GM19099 (cell line): ENCODE data around the gene ARVCF.

Experiments
- POLR2A ChIP-seq: IDR thresholded peaks from 3 replicates; pipeline ENCODE4 v1.6.1; 2011; ENCODE audit warnings: low read depth; ENCODE audit not compliant: insufficient read length; ENCODE audit errors: extremely low read depth

The ARVCF gene

DNA sequence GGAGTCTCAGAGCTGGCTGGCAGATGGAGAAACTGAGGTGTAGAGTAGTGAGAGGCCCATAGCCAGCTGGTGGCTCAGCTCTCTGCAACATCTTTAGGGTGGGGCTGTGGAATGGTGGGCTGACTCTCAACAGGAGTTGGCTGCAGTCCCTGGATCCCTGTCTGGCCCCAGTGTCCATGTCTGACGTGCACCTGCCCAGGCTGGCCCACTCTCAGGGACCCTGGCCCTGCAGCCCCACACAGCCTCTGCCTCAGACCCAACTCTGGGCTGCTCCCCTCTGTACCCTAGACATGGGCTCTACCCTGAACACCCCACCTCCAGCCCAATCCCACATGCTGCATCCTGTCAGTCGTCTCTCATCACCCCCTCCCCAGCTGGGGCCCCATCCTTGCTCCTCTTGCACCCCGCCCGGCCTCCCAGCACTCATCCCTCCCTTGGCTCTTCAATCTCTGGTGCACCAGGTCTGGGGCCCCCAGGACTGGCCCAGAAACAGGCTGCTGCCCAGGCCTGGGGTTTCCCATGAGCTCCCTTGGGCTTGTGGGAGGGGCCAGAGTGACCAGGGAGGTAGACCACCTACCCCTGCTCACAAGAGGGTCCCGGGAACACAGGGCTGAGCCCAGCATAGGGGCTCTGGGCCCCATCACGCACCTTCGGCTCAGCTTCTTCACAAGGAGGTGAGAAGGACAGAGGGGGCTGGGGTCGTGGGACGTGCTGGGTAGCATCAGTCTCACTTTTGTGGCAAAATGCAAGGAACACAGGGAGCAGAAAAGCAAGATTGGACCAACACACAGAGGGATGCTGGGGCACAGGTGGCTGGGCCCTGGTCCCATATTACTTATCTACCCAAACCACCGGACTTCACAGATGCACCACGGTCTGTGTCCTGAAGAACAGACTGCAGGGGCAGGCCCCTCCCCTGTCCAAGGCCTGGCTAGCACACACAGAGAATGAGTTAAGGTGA is 31.5 kb downstream of the ARVCF start:
- TF ChIP-seq POLR2A, result no peak

DNA sequence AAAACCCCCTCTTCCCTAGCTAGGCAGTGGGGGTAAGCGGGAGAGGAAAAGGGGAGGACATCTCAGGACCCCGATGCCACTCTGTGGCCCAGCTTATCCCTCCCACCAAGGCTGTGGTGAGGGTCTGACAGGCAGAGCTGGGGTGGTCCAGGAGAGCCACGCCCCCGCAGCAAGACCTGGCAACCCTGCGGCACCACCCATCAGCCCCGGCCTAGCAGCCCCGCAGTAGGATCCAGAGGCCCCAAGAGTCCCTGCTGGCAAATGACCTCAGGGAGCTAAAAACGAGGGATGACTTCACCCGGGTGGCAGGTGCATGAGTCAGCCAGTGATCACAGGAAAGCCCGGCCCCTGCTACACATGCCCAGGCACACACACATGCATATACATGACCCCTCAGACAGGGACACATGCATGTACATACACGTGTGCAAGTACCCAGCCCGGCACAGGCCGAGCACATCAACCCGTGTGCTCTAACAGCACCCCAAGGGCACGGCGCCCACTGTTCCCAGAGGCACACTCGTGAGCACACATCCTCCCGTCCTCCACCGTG is 32.3 kb downstream of the ARVCF start:
- no peak for TF ChIP-seq POLR2A

DNA sequence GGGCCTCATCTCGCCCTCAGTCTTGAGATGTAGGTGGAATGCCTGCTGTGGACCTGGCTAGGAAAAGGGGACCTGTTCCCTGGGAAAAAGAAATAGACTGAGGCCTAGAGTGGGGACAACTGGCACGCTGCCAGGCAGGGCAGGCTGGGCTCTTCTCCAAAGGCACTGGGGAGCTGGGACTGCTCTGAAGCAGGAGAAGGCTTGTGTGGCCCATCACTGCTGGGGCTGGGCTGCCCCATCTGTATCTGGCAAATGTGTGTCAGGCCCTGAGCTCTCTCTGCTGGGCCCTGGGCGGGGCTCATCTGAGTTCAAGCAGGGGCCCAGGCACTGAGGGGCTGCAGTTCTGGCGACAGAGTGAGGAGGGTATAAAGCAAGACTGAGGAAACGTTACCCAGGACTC is 32.9 kb downstream of the ARVCF start:
- no peak for TF ChIP-seq POLR2A

DNA sequence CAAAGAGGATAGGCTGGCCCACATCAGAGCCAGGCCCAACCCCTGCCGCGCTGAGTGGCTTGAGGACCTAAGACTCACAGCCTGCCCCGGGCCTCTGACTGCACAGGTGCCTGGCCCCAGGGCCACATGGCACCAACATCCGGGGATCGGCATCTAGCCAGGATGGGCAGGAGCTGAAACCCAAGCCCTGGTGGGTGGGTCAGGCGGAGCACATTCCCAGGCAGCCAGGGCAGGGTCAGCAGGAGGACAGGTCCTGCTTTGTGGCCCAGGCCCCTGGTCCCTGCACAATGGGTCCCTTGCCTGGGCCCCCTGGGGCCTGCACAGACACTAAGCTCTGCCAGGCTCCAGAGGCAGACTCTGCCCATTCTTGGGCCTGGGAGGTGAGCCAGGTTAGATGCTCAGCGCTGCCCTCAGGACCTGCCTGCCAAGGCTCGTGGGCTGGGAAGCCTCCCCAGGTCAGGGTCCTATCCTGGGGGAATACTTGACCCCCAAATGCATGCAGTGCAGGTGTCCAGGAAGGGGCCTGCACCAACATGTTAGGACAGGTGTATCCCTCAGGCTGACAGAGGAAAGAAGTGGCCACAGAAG is 33.5 kb downstream of the ARVCF start:
- no peak for TF ChIP-seq POLR2A

DNA sequence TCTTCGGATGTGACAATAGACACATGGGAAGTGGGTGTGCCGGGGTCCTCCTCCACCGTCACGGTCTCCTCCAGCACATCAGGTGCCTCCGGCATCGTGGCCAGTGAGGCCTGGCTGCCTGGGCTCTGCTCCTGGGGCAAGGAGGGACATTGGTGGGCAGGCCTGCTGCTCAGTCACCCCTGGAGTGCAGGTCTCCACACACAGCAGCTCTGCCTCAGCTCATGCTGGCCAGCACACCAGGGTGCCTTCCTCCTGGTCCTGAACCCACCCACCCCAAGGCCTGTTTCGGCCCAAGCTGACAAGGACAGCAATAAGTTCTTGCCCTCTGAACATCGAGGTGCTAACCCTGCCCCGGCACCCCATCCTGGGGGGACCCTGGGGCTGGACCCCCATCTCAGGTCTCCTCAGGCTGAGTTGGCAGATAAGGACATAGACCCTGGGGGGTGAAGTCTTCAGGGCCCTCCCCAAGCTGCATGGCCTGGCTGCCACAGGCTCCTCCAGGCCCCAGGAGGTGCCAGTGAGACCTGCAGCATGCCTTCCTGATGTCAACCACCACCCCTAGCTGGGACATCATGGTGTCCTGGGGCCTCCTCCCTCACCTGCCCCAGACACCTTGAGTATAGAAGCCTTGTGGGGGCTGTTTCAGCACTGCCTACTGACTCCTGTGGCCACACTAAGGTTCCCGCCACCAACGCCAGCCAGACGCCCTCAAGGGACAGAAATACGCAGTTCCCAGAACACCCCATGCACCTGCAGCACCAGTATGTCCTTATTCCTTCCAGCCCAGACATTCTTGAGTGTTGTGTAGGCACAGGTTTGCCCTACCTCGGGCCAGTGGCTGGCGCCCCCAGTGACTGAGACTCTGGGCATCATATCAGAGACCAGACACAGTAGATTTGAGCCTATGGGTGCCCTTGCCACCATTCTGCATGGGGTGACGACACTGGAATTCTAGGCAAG is 34.4 kb downstream of the ARVCF start:
- TF ChIP-seq POLR2A, result no peak

DNA sequence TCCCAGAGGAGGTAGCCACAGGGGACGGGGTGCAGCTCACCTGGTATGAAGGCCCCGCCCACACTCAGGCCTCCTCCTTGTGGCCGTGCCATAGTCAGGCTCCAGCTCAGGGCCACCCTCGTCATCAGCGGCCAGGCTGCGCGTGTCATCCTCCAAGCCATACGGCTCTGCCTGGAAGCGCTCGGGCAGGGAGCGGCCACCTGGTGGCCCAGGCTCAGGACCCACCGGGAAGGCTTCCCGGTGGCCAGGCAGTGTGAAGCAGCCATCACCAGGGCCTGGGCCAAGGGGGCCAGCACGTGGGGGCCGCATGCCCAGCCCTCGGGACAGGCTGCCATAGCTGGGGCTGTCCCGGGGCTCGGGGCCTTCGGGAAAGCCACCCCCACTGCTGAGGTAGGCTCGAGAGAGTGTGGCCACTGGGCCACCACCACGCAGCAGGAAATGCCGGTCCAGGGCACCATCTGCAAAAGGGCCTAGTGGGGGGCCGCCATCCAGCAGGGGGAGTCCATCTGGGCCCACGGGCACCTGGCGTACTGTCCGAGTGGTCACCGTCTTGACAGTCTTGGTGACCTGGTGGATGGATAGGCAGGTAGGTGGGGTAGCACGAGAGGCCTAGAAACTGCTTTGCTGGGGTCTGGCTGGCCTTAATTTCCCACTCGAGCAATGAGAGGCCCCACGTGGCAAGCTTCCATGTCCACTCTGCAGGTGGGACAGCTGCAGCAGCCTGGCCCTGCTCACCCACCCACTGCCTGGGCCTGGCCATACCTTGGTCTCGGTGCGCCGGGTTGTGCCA is 35.3 kb downstream of the ARVCF start:
- TF ChIP-seq POLR2A, result no peak

DNA sequence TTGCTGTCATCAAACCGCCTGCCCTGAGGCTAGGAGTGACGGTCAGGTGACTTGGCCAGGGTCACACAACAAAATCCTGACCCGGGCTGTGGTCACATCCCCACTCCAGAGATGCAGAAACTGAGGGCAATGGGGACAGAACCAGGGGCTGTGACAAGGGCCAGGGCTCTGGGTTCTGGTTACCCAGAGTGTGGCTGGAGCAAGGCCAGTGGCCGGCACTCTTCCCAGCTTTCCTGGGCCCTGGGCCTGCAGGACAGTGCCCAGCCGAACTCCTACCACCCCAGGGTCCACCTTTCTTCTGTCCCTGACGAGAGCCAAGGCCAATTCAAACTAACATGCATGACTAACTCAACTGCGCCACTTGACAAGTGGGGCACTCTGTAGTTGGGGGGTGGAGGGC is 35.9 kb downstream of the ARVCF start:
- TF ChIP-seq POLR2A, result no peak

DNA sequence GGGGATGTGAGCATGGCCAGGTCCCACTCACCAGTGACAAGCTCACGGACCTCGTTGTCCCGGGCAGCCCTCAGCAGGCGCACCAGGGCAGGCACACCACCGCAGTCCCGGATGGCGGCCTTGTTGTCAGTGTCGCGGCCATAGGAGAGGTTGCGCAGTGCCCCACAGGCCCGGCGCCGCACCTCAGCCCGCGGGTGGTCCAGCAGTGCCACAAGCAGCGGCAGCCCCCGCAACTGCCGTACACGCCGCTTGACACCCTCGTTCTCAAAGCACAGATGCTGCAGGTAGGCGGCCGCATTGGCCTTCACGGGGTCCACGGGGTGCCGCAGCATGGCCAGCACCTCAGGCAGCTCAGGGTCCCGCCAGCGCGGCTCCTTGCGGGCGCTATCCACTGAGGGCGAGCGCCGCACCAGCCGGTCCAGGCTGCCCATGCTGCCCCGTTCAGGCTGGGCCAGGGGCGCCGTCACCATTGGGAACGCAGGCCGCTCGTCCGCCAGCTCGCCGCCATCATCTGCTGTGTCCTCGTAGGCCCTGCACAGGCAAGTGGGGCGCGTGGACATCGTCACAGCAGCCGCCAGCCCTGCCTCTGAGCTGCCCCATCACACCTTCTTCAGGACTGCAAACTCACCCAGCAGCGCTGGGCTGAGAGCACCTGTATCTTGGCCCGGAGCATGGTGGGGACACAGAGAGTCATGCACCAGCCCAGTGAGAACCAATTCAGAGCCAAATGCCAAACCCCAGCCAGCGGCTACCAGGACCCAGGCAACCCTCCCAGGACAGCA is 36.7 kb downstream of the ARVCF start:
- TF ChIP-seq POLR2A, result no peak

DNA sequence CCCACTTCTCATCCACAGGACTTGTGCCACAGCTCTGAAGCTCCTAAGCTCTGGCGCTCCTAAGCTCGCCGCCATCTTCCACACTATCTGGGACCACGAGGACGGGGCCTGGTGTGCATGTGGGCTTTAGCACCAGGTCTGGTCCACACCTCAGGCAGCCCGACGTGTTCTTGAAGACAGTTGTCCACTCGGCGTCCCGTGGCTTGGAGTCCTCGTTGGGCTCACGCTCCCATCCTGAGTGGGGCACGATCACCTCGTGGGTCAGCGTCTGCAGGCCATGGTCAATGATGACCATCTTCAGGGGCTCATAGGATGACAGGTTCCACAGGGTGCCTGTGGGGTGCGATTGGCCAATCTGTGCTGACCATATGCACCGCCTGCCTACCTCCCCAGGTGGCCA is 37.9 kb downstream of the ARVCF start:
- TF ChIP-seq POLR2A, result no peak

DNA sequence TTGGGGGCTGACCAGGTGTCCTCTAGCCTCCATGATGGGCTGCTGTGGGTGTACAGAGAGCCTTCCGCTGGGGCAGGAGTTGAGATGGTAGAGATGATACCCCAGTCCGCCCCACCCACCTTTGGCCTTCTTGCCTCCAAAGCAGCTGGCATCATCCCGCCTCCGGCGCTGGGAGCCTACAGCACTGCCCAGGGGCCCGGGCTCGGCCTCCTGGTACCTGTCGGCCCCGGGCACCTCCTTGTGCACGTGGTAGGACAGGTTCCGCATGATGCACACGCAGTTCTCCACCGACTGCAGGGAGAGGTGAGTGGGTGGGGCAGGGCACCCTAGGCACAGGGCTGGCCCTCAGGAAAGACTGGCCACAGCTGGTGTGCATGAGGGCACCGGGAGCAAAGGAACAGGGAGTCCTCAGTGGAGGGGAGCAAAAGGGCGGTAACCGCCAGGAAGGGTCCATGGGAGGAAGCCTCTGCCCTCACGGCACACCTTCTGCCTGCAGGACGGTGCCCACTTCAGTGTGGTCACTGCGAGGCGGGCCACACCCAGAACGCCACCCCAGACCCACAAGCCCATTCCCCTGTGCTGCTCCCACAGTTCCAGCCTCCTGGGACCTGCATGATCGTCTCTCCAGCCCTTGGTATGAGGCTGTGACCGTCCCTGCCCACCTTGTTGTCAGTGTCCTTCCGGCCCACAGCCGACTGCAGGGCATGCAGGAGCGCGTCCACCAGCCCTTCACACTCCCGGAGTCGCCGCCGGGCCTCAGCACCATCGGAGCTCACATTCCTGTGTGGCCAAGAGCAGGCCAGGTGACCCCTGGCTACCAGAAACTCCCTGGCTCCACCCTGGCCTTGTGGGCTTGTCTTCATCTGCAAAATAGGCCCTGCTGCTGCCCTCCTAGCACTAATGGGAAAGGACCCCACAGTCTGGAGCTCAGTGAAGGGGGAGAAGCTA is 39.1 kb downstream of the ARVCF start:
- TF ChIP-seq POLR2A, result no peak

DNA sequence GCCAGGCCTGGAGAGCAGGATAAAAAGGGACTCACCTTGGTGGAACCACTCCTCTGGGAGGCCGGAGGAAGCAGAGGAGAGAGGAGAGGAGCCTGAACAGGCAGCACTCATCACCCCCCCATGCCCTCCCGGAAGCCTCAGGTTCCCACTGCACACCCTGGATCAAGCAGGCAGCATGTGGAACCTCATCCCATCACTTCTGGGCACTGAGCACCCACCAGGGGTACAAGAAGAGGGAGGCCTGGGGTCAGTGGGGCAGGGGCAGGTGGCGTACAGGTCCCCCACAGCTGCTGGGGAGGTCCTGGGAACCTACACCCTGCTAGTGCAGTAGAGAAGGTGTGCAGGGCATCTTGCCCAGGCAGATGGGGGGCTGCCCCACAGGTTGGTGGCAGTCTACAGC is 40.0 kb downstream of the ARVCF start:
- TF ChIP-seq POLR2A, result no peak

DNA sequence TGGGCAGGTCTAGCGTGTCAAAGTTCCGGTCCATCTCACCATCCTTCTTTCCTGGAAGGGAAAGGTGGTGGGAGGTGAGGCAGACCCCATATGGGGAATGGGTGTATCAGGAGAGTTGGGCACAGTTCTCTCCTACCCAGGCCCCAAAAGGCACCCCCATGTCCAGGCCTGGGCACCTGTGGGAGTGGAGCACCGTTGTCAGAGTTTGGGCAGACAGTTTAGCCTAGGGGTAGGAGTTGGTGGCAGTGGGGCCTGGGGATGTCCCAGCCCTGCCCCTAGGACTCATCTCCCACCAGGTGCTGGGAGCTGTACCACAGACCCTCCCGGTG is 41.0 kb downstream of the ARVCF start:
- TF ChIP-seq POLR2A, result no peak

DNA sequence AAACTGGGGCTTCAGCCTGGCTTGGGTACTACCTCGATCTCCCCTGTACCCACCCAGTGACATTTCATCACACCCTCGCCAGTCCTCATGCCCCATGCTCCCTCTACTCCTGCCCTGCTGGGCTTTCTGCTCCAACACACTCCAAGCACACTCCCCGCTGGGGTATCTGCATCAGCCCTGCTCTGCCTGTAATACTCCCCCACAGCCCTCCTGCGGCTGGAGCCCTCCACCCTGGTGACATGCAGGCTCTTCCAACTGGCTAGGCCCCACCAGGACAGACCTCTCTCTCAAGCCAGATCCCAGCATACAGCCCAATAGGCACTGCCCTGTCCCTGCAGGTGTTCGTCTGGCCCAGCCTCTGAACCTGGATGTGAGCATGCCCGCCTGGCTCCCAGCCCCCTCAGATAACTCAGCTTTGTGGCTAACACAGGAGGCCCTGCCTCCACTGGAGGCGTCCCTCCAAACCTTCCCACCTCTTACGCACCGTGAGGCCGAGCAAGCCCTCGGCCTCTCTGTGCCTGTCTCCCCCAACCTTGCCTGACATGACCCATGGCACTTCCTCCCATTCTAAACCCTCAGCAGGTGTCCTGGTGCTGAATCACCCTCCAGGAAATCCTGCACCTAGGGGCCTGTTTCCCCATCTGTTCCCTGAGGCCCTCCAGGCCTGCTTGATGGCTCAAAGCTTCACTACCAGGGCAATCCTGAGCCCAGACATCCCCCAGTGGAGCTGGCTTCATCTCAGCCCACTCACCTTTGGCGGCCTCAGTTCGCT is 41.5 kb downstream of the ARVCF start:
- no peak for TF ChIP-seq POLR2A
